OCI-LY7 (cell line): ENCODE results near the gene KIAA0586. TPM values are rescaled to one million over a fixed set of nuclear protein-coding genes. Genes with fewer than 3 reads are reported as not detected.

ENCODE experiments used
- BruUV-seq: library from RNA; stranded (reverse); fragments of 400-500 nt; replicated peaks from 2 replicates; lab custom pipeline; 2021; lab: Mats Ljungman, UMichigan
- CTCF ChIA-PET: fragments of 300-600 bp; sonication (Branson Sonifier 250); formaldehyde crosslinking; loops from one replicate; lab custom pipeline; 2022; ENCODE audit warnings: antibody characterized with exemption; ENCODE audit not compliant: unreplicated experiment; lab: Charles Lee
- POLR2A ChIA-PET: fragments of 300-600 bp; sonication (Branson Sonifier 250); formaldehyde crosslinking; loops from one replicate; lab custom pipeline; 2022; ENCODE audit warnings: antibody characterized with exemption; lab: Charles Lee
- DNase-seq: peaks from one replicate; pipeline ENCODE4 v3.0.0-alpha.2; 2015; ENCODE audit warnings: low spot score
- H2AFZ ChIP-seq: fragments of 200-600 bp; sonication (generic), shearing (Covaris generic); 2 replicates; pipeline ENCODE4 v1.6.1; 2014; ENCODE audit warnings: mild to moderate bottlenecking, antibody characterized with exemption, low read length, moderate library complexity
- H3K27ac ChIP-seq: fragments of 200-600 bp; sonication (generic); 2 replicates; pipeline ENCODE4 v1.5.1; 2014; ENCODE audit warnings: mixed run types, low read depth, mild to moderate bottlenecking, moderate library complexity, low read length, inconsistent platforms; ENCODE audit not compliant: poor library complexity, severe bottlenecking
- H3K36me3 ChIP-seq: fragments of 200-600 bp; sonication (generic); 2 replicates; pipeline ENCODE4 v1.6.1; 2014; ENCODE audit warnings: mild to moderate bottlenecking, antibody characterized with exemption, low read length, moderate library complexity, mixed read lengths; ENCODE audit not compliant: insufficient read depth
- H3K4me1 ChIP-seq: fragments of 200-600 bp; sonication (generic); 2 replicates; pipeline ENCODE4 v1.5.1; 2014; ENCODE audit warnings: mild to moderate bottlenecking, low read length; ENCODE audit not compliant: insufficient read depth, poor library complexity, severe bottlenecking
- H3K4me2 ChIP-seq: fragments of 200-600 bp; sonication (generic); 2 replicates; pipeline ENCODE4 v1.6.1; 2014; ENCODE audit warnings: mild to moderate bottlenecking, low read length
- H3K4me3 ChIP-seq: fragments of 200-600 bp; sonication (generic); 2 replicates; pipeline ENCODE4 v1.5.1; 2014; ENCODE audit warnings: mild to moderate bottlenecking, low read depth, low read length; ENCODE audit not compliant: poor library complexity, severe bottlenecking
- H3K79me2 ChIP-seq: fragments of 200-600 bp; sonication (generic); 2 replicates; pipeline ENCODE4 v1.6.1; 2016; ENCODE audit warnings: low read depth, mild to moderate bottlenecking, low read length, moderate library complexity, mixed read lengths; ENCODE audit not compliant: insufficient read depth
- H3K9me2 ChIP-seq: fragments of 200-600 bp; sonication (generic); 2 replicates; pipeline ENCODE4 v1.6.1; 2016; ENCODE audit warnings: mild to moderate bottlenecking, low read length, mixed read lengths; ENCODE audit not compliant: insufficient read depth
- H3K9me3 ChIP-seq: fragments of 200-600 bp; sonication (generic); 2 replicates; pipeline ENCODE4 v1.6.1; 2014; ENCODE audit warnings: mild to moderate bottlenecking, mixed run types, low read length, mixed read lengths
- H4K20me1 ChIP-seq: fragments of 200-600 bp; sonication (generic); 2 replicates; pipeline ENCODE4 v1.6.1; 2014; ENCODE audit warnings: mild to moderate bottlenecking, antibody characterized with exemption, low read length, moderate library complexity, mixed read lengths; ENCODE audit not compliant: insufficient read depth
- CTCF ChIP-seq: fragments of 200-600 bp; sonication (generic); conservative IDR thresholded peaks from 2 replicates; pipeline ENCODE4 v1.5.1; 2014; ENCODE audit warnings: mild to moderate bottlenecking, antibody characterized with exemption, low read length, moderate library complexity, mixed read lengths
- EZH2phosphoT487 ChIP-seq: fragments of 200-600 bp; sonication (generic); IDR thresholded peaks from 2 replicates; pipeline ENCODE4 v1.6.1; 2018; ENCODE audit warnings: low read depth, borderline replicate concordance, mild to moderate bottlenecking, mixed run types, antibody characterized with exemption, low read length, moderate library complexity, mixed read lengths
- intact Hi-C: fragments of 100-400 bp; cut with micrococcal nuclease; formaldehyde crosslinking; loops from one replicate; pipeline ENCODE4 v1.10.0; 2022; ENCODE audit not compliant: unreplicated experiment
- total RNA-seq, 2 experiments: library from RNA; depleted of rRNA in 1 of 2; stranded (reverse); fragments of >200 nt in 1 of 2; shearing (Covaris generic) in 1 of 2; gene quantifications; 2 replicates each; pipeline ENCODE4 v1.2.3, GENCODE V29; 2014 to 2022

Gene KIAA0586
- total RNA-seq, 2 experiments from 2014 or later, result 20.5 to 41.7 TPM

GRCh38 chr14:58593977-58594376 lies 166.5 kb downstream of the KIAA0586 start:
- H3K9me2 ChIP-seq, result no peaks in the 10 kb centered on the region
- DNase-seq, result no peak
- TF ChIP-seq CTCF (no peak), EZH2phosphoT487 (no peak)
- no peaks in the 10 kb centered on the region for H3K9me3 ChIP-seq
- intact Hi-C loops, result no loop called here
- H4K20me1 ChIP-seq, result no peaks in the 10 kb centered on the region
- H3K4me1 ChIP-seq, result no peaks in the 10 kb centered on the region
- POLR2A ChIA-PET, result no interaction called here
- no peak overlapping the region for H3K4me2 ChIP-seq
- H3K4me3 ChIP-seq, result no peak overlapping the region
- no peak overlapping the region for H2AFZ ChIP-seq
- H3K79me2 ChIP-seq, result no peaks in the 10 kb centered on the region
- no peak overlapping the region for H3K27ac ChIP-seq
- H3K36me3 ChIP-seq, result no peaks in the 10 kb centered on the region
- BruUV-seq, result no TSS peak
- CTCF ChIA-PET, result no interaction called here

- Histone ChIP-seq H3K4me3 (no peak overlapping the region), H3K79me2 (no peaks in the 10 kb centered on the region), H2AFZ (no peak overlapping the region), H3K4me1 (no peaks in the 10 kb centered on the region), H4K20me1 (no peaks in the 10 kb centered on the region), H3K27ac (no peak overlapping the region), H3K36me3 (no peaks in the 10 kb centered on the region), H3K9me2 (no peaks in the 10 kb centered on the region), H3K9me3 (no peaks in the 10 kb centered on the region), H3K4me2 (no peak overlapping the region)
- BruUV-seq, result no TSS peak
- no peak for DNase-seq
- intact Hi-C loops, result no loop called here
- CTCF ChIA-PET, result no interaction called here
- POLR2A ChIA-PET, result no interaction called here
- TF ChIP-seq EZH2phosphoT487, result no peak
- TF ChIP-seq CTCF, result no peak
Observed at GRCh38 chr14:58597041-58597440, 169.5 kb downstream of the KIAA0586 start.

GRCh38 chr14:58598028-58598803 lies 170.7 kb downstream of the KIAA0586 start:
- Histone ChIP-seq H3K36me3 (no peaks in the 10 kb centered on the region), H2AFZ (no peak overlapping the region), H3K4me2 (no peak overlapping the region), H3K9me2 (no peaks in the 10 kb centered on the region), H3K79me2 (no peaks in the 10 kb centered on the region), H4K20me1 (no peaks in the 10 kb centered on the region), H3K27ac (no peak overlapping the region), H3K4me1 (no peaks in the 10 kb centered on the region), H3K9me3 (no peaks in the 10 kb centered on the region), H3K4me3 (no peak overlapping the region)
- no TSS peak for BruUV-seq
- no peak for DNase-seq
- intact Hi-C loops, result no loop called here
- POLR2A ChIA-PET, result no interaction called here
- CTCF ChIA-PET, result interaction anchor here (0.6 kb wide), 1 partner anchor 37 kb away, joined by 6 read pairs; no protein-coding TSS in a partner anchor
- TF ChIP-seq CTCF, result no peak
